ENCODE measurements around the gene DCDC2B. TPM values are rescaled to one million over a fixed set of nuclear protein-coding genes. Genes with fewer than 3 reads are reported as not detected.
"Not testable (repeated sequence)": the region's sequence is repeated elsewhere in the genome, so short reads cannot be mapped to it uniquely, and the experiment has no call there.

Gene DCDC2B
- total RNA-seq, 1 donor from 2014 or later = not detected

GRCh38 chr1:32255072-32256071 lies 46.5 kb downstream of the DCDC2B start:
- no peak for DNase-seq (ENCODE audit: low read depth in 2 of 2)

GRCh38 chr1:32256473-32257226 lies 47.8 kb downstream of the DCDC2B start:
- no peak for DNase-seq (ENCODE audit: low read depth in 2 of 2)

- no peak for DNase-seq (ENCODE audit: low read depth in 2 of 2)
These were observed 48.3 kb downstream of the DCDC2B start for GRCh38 chr1:32257227-32257508.

GRCh38 chr1:32263236-32263593 lies 54.3 kb downstream of the DCDC2B start:
- not testable (repeated sequence) for DNase-seq (ENCODE audit: low read depth in 2 of 2)

GRCh38 chr1:32263744-32264143 lies 54.9 kb downstream of the DCDC2B start:
- no peak for DNase-seq (ENCODE audit: low read depth in 2 of 2)

Other genes starting within 250 kb of the DCDC2B start
- gene KHDRBS1, start 195.2 kb upstream of the DCDC2B start, total RNA-seq = 54.2 and 58.7 TPM in 2 replicates
- gene TMEM39B, start 136.2 kb upstream of the DCDC2B start, total RNA-seq = 9.6 and 12.9 TPM in 2 replicates
- 27.1 and 30.3 TPM in 2 replicates for gene KPNA6, start 101.0 kb upstream of the DCDC2B start, total RNA-seq
- 57.6 and 68.0 TPM in 2 replicates for gene TXLNA, start 29.4 kb upstream of the DCDC2B start, total RNA-seq
- gene CCDC28B, start 8.5 kb upstream of the DCDC2B start, total RNA-seq = 16.1 and 24.4 TPM in 2 replicates
- gene IQCC, start 3.4 kb upstream of the DCDC2B start, total RNA-seq = 0.90 and 1.0 TPM in 2 replicates
- 8.5 and 11.8 TPM in 2 replicates for gene TMEM234, start 13.3 kb downstream of the DCDC2B start, total RNA-seq
- 284 and 321 TPM in 2 replicates for gene EIF3I, start 13.3 kb downstream of the DCDC2B start, total RNA-seq
- 0.64 and 1.9 TPM in 2 replicates for gene FAM167B, start 38.1 kb downstream of the DCDC2B start, total RNA-seq
- under 0.01 TPM in 2 replicates for gene LCK, start 42.2 kb downstream of the DCDC2B start, total RNA-seq
- gene HDAC1, start 83.0 kb downstream of the DCDC2B start, total RNA-seq = 116 and 147 TPM in 2 replicates
- gene MARCKSL1, start 127.1 kb downstream of the DCDC2B start, total RNA-seq = 94.7 and 217 TPM in 2 replicates
- 0.64 and 1.4 TPM in 2 replicates for gene FAM229A, start 153.4 kb downstream of the DCDC2B start, total RNA-seq
- gene TSSK3, start 153.4 kb downstream of the DCDC2B start, total RNA-seq = 0.13 and 0.26 TPM in 2 replicates
- 35.0 and 46.5 TPM in 2 replicates for gene BSDC1, start 185.4 kb downstream of the DCDC2B start, total RNA-seq

All from dermis microvascular lymphatic vessel endothelial cell (primary cell).